Activated naive CD8-positive, alpha-beta T cell treated with anti-CD3 and anti-CD28 coated beads, Interleukin-2, amount 10 ng/mL, durations not matched to agents 7 days and 5 days (primary cell): ENCODE measurements around the gene LRRC2. TPM values are rescaled to one million over a fixed set of nuclear protein-coding genes. Genes with fewer than 3 reads are reported as not detected.
A peak's percentile ranks its signal among the peaks of the same experiment; 100 is the strongest.
"Not testable (repeated sequence)": the region's sequence is repeated elsewhere in the genome, so short reads cannot be mapped to it uniquely, and the experiment has no call there.

Experiments
- ATAC-seq: fragments of 150-1000 bp; cut with Tn5 transposase; one replicate; pipeline ENCODE4 v1.10.0; 2021; ENCODE audit warnings: low read depth, moderate library complexity
- POLR2A ChIA-PET: fragments of 350-600 bp; sonication (Branson Sonifier 250); formaldehyde crosslinking; loops from one replicate; lab custom pipeline; 2021; ENCODE audit warnings: antibody characterized with exemption; lab: Charles Lee
- DNase-seq: peaks from one replicate; pipeline ENCODE4 v3.0.0; 2021
- H3K27ac Mint-ChIP-seq: one replicate; pipeline ENCODE4 v1.8.0; 2022; ENCODE audit warnings: mild to moderate bottlenecking, mixed read lengths
- H3K27me3 Mint-ChIP-seq: one replicate; pipeline ENCODE4 v1.8.0; 2022; ENCODE audit warnings: mild to moderate bottlenecking, moderate library complexity, mixed read lengths
- H3K36me3 Mint-ChIP-seq: one replicate; pipeline ENCODE4 v1.8.0; 2021; ENCODE audit warnings: mild to moderate bottlenecking, mixed read lengths
- H3K4me1 Mint-ChIP-seq: one replicate; pipeline ENCODE4 v1.8.0; 2021; ENCODE audit warnings: mixed read lengths
- H3K4me3 Mint-ChIP-seq: one replicate; pipeline ENCODE4 v1.8.0; 2022; ENCODE audit warnings: mild to moderate bottlenecking, moderate library complexity, mixed read lengths
- H3K9me3 Mint-ChIP-seq: one replicate; pipeline ENCODE4 v1.8.0; 2021; ENCODE audit warnings: mixed read lengths
- total RNA-seq, 2 experiments: library from RNA; stranded (reverse); gene quantifications; one replicate each; pipeline ENCODE4 v1.2.3, GENCODE V29; 2021

LRRC2 gene
- total RNA-seq, 2 experiments from 2014 or later: 0.45 to 0.75 TPM

DNA sequence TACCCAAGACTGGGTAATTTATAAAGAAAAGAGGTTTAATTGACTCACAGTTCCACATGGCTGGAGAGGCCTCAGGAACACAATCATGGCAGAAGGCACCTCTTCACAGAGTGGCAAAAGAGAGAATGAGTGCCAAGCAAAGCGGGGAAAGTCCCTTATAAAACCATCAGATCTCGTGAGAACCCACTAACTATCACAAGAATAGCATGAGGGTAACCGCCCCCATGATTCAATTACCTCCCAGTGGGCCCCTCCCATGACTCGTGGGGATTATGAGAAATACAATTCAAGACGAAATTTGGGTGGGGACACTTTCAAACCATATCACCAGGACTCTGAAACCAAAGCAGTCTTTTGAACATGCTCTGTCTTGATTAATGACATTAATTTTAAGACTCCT lies 61.3 kb downstream of the LRRC2 start:
- H3K27me3 Mint-ChIP-seq: peaks cover 5% of the 10 kb centered on the region
- POLR2A ChIA-PET: no interaction called here
- ATAC-seq: no peak
- no peaks in the 10 kb centered on the region for H3K9me3 Mint-ChIP-seq
- peaks cover 1% of the 10 kb centered on the region for H3K4me1 Mint-ChIP-seq
- no peak overlapping the region for H3K4me3 Mint-ChIP-seq
- DNase-seq: no peak
- H3K27ac Mint-ChIP-seq: no peak overlapping the region
- no peaks in the 10 kb centered on the region for H3K36me3 Mint-ChIP-seq

DNA sequence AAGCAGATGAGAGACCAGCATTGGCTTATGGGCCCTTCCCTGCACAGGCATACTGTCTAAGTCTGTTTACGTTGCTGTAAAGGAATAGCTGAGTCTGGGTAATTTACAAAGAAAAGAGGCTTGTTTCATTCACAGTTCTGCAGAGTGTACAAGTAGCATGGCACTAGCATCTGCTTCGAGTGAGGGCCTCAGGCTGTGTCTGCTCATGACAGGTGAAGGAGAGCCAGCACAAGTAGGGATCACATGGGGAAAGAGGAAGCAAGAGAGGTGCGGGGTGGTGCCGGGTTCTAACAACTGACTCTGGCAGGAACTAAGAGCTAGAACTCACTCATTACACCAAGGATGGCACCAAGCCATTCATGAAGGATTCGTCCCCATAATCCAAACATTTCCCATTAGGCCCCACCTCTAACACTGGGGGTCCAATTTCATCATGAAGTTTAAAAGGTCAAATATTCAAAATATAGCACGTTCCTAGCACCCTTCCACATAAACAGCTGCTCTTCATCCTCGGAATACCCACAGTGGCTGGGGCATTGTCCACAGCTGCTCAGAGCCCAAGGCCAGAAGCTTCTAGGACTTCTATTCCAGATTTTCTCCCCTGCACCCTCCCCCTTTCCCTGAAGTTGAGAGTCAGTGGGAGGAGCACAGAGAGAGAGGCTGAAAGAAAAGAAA lies 62.8 kb downstream of the LRRC2 start:
- peaks cover 2% of the 10 kb centered on the region for H3K27me3 Mint-ChIP-seq
- H3K4me3 Mint-ChIP-seq: no peak overlapping the region
- DNase-seq: no peak
- no peaks in the 10 kb centered on the region for H3K36me3 Mint-ChIP-seq
- peaks cover 1% of the 10 kb centered on the region for H3K4me1 Mint-ChIP-seq
- ATAC-seq: no peak
- no peak overlapping the region for H3K27ac Mint-ChIP-seq
- H3K9me3 Mint-ChIP-seq: no peaks in the 10 kb centered on the region
- POLR2A ChIA-PET: interaction anchor here (0.6 kb wide), 1 partner anchor 1155 kb away, joined by 3 read pairs; no protein-coding TSS in a partner anchor

DNA sequence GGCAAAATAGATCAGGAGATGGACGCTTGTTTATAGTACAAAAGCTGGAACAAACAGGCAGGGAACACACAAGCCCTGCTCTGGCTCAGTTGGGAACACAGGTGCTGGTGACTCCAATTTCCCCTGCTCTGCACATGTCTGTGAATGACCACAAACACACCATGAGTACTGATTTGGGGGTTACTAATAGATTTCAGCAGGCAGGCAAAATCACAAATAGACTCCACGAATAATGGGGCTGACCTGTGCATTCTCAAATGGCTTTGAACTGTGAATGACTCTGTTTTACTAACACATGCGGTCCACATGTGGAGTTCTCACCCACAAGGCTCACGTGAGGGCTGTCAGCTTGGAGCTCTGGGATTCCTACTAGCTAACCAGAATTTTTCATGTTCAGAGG lies 64.4 kb downstream of the LRRC2 start:
- Mint-ChIP-seq H3K36me3 (no peaks in the 10 kb centered on the region), H3K9me3 (no peaks in the 10 kb centered on the region), H3K4me1 (peaks cover 1% of the 10 kb centered on the region), H3K27ac (no peak overlapping the region), H3K4me3 (no peak overlapping the region), H3K27me3 (peaks cover 6% of the 10 kb centered on the region)
- DNase-seq (no peak), ATAC-seq (no peak)
- POLR2A ChIA-PET: no interaction called here

DNA sequence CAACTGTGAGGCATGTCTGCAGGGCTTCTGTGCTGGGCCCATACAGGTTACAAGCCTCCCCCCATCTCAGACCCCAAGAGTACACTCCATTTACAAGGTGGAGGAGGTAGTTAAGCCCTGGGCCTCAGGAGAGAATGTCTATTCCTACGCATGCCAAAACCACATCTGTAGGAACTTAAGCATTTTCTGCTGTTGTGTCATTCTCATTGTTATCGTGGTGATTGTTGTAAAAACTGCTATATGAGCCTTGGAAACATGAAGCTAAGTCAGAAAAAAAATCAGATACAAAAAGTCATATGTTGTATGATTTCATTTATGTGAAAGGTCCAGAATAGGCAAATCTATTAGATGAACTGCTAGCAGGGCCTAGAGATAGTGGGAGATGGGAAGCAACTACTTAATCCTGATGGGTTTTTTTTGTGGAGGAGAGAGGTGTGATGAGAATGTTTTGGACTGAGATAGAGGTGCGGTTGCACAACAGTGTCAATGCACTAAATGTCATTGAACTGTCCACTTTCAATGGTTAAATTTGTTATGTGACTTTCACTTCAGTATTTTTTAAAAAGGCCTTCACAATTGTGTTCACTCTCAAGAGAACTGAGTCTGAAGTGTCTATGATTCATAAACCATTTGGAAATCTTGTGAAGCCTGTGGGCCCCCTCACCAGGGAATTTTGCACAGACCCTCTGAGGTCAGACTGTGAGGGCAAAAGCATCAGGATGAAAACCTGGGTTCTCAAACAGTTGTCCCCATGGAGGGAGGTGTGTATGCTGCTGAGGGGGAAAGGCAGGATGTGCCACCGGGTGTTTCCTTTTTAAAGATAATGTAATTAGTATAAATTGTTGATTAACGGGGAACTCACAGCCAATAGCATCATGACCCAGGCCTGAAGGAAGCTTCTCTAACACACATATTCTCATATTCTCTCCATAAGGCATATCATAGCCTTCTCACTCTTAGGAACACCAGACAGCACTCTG lies 65.2 kb downstream of the LRRC2 start:
- DNase-seq (no peak), ATAC-seq (no peak)
- H3K4me1 Mint-ChIP-seq: peaks cover 1% of the 10 kb centered on the region
- H3K9me3 Mint-ChIP-seq: no peaks in the 10 kb centered on the region
- H3K4me3 Mint-ChIP-seq: no peak overlapping the region
- no peaks in the 10 kb centered on the region for H3K36me3 Mint-ChIP-seq
- no peak overlapping the region for H3K27ac Mint-ChIP-seq
- POLR2A ChIA-PET: no interaction called here
- peaks cover 6% of the 10 kb centered on the region for H3K27me3 Mint-ChIP-seq

DNA sequence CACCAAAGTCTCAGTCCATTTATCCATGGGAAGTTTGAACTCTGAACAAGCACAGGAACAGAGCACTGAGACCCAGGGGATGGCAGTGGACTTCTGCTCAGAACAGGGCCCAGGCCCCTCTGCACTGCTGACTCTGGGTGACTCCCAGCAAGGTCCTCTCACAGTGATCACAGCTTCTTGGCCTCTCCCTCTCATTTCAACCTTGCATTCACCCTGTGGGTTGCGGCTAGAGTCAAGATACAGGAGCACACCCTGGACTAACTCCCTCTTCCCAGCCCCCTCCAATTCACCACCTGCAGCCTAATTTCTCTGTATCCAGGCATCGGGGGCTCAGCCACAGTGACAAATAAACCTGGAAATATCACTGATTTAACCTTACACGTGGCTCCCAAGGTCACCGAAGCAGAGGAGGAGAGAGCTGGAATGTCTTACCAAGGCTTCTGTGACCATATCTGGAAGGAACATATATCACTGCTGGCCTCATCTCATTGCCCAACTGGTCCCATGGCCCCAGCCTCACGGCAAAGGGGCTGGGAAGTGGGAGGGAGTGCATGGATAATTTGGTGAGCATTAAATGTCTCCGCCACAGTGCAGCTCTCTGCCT lies 67.1 kb downstream of the LRRC2 start:
- no peak for DNase-seq
- H3K4me3 Mint-ChIP-seq: no peak overlapping the region
- H3K9me3 Mint-ChIP-seq: no peaks in the 10 kb centered on the region
- H3K36me3 Mint-ChIP-seq: no peaks in the 10 kb centered on the region
- peaks cover 4% of the 10 kb centered on the region for H3K27me3 Mint-ChIP-seq
- POLR2A ChIA-PET: interaction anchor here (0.5 kb wide), 1 partner anchor 44 kb away, joined by 3 read pairs; no protein-coding TSS in a partner anchor
- no peak for ATAC-seq
- H3K27ac Mint-ChIP-seq: no peak overlapping the region
- H3K4me1 Mint-ChIP-seq: peaks cover 1% of the 10 kb centered on the region

DNA sequence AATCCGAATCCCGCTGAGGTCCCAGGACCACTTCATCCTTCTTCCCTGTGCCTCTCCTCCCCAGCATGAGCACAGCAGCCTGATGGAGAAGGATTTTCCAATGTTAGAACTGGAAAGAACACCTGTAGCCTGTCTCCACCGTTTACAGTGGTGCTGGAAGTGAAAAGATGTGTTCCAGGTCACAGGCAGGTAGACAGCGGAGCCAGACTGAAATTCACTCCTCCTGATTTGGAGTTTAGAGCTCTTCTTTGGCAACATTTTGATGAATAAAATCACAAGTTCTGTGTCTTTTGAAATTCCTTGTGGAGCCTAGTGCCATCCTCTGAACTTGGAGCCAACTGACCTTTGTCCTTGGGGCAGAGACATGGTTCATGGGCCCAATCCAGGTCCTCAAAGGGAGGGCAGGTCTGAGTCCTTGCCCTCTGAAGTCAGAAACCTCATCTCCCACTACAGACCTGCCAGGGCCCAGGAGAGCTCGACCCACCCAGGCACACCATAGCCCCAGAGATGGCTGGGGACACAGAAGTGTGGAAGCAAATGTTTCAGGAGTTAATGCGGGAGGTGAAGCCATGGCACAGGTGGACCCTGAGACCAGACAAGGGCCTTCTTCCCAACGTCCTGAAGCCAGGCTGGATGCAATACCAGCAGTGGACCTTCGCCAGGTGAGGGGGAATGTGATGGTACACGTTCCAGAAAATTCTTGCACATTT lies 68.4 kb downstream of the LRRC2 start, which contains the start of gene RTP3:
TSS of gene RTP3 (plus strand) at position 421 of the 710 bp plus-strand sequence. CDS start at position 508, 87 bp downstream.
- Mint-ChIP-seq H3K27me3 (peaks cover 4% of the 10 kb centered on the region), H3K9me3 (no peaks in the 10 kb centered on the region), H3K4me1 (peaks cover under 1% of the 10 kb centered on the region), H3K36me3 (no peaks in the 10 kb centered on the region), H3K4me3 (no peak within 1 kb of the TSS), H3K27ac (no peak within 1 kb of the TSS)
- no peak for ATAC-seq
- POLR2A ChIA-PET: no interaction called here
- no peak for DNase-seq

DNA sequence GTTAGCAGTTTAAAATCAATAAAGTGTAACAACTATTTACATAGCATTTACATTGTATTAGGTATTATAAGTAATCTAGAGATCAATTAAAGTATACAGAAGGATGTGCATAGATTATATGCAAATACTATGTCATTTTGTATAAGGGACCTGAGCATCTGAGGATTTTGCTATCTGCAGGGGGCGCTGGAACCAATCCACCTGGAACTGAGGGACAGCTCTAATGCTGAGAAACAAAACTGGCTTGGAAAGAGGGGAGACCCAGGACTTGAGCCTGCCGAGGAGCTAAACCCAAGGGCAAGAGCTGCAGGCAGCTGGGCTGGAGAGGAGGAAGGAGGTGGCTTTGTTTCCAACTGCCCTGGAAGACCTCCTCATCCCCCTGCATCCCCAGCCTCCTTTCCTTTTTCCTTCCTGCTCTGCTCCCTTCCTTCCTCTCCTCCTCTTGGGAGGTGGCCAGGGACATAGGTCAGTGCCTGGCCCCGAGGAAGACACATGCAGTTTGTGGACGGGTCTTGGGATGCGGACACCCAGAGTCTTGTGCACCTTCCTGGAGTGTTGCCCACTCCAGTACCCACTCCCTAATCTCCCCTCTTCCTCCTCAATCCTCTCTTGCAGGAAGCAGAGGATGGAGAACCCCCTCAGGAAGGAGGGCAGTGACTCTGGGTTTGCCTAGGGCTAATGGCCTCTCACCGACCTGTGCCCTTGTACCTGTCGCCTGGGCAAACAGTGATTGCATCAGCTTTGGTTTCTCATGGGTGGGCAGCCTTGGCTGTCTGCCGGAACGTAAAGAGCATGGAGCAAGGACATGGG lies 69.2 kb downstream of the LRRC2 start:
- DNase-seq (peak; percentile 51), ATAC-seq (peak; percentile 47)
- POLR2A ChIA-PET: no interaction called here
- Mint-ChIP-seq H3K9me3 (no peaks in the 10 kb centered on the region), H3K36me3 (no peaks in the 10 kb centered on the region), H3K27me3 (peaks cover 4% of the 10 kb centered on the region), H3K27ac (no peak overlapping the region), H3K4me1 (no peaks in the 10 kb centered on the region), H3K4me3 (no peak overlapping the region)

DNA sequence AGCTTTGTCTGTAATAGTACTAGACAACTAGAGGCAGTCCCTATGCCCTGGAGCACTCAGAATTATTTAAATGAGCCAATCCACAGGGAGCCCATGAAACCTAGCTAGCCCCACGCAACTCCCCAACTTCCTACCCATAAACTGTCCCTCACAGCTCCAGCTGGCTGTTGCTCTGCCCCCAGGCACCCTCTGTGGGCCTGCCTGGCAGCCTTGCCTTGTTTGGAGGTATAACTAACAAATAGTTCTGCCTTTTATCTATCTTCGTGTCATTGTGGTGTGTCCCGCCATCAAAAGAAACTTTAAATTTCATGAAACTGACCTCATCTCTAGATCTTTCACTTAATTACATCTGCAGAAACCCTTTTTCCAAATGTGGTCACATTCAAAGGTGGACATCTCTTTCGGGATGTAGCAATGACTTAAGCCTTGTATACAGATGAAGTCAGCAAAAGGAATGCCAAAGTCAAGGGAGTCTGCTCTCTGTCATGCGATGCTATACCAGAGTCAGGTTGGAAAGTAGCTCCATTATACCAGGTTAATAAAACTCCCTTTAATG lies 70.1 kb downstream of the LRRC2 start:
- Mint-ChIP-seq H3K4me1 (no peaks in the 10 kb centered on the region), H3K36me3 (no peaks in the 10 kb centered on the region), H3K27me3 (peaks cover 4% of the 10 kb centered on the region), H3K9me3 (no peaks in the 10 kb centered on the region), H3K4me3 (no peak overlapping the region), H3K27ac (no peak overlapping the region)
- POLR2A ChIA-PET: no interaction called here
- ATAC-seq: no peak
- DNase-seq: no peak

DNA sequence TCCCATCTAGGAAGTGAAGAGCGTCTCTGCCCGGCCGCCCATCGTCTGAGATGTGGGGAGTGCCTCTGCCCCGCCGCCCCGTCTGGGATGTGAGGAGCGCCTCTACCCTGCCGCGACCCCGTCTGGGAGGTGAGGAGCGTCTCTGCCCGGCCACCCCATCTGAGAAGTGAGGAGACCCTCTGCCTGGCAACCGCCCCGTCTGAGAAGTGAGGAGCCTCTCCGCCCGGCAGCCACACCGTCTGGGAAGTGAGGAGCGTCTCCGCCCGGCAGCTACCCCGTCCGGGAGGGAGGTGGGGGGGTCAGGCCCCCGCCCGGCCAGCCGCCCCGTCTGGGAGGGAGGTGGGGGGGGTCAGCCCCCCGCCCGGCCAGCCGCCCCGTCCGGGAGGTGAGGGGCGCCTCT lies 71.6 kb downstream of the LRRC2 start:
- H3K36me3 Mint-ChIP-seq, DNase-seq, H3K4me3 Mint-ChIP-seq, H3K27me3 Mint-ChIP-seq, H3K27ac Mint-ChIP-seq, POLR2A ChIA-PET, H3K9me3 Mint-ChIP-seq, ATAC-seq, H3K4me1 Mint-ChIP-seq: not testable (repeated sequence)

DNA sequence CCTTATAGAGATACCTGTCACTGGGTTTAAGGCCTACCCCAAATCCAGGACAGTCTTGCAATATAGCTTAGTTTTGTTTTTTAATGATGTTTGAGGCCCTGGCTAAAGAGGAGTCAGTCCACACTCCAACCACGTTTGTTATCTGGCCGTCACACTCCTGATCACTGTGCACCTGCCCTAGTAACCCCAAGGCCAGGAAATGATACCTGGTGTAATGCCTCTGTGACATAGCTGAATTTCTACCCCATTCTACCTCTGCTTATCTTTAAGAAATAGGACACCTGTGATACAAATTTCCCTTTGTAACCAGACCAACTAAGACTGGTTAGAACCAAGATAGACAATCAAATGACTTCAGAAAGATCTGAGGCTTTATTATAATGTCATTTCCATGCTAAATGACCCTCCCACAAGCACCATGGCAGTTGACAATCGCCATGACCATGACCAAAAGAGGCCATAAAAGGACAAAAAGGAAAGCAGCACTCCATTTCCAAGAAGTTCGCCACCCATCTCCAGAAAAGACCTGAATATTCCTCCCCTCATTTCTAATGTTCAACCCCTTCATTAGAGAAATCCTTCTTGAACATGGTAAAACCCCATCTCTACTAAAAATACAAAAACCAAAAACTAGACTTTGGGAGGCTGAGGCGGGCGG lies 73.1 kb downstream of the LRRC2 start:
- peak overlapping the region; percentile 37 for H3K27ac Mint-ChIP-seq
- no peaks in the 10 kb centered on the region for H3K9me3 Mint-ChIP-seq
- POLR2A ChIA-PET: no interaction called here
- peaks cover 11% of the 10 kb centered on the region for H3K4me1 Mint-ChIP-seq
- H3K4me3 Mint-ChIP-seq: no peak overlapping the region
- DNase-seq (no peak), ATAC-seq (no peak)
- H3K27me3 Mint-ChIP-seq: peaks cover 4% of the 10 kb centered on the region
- H3K36me3 Mint-ChIP-seq: no peaks in the 10 kb centered on the region

DNA sequence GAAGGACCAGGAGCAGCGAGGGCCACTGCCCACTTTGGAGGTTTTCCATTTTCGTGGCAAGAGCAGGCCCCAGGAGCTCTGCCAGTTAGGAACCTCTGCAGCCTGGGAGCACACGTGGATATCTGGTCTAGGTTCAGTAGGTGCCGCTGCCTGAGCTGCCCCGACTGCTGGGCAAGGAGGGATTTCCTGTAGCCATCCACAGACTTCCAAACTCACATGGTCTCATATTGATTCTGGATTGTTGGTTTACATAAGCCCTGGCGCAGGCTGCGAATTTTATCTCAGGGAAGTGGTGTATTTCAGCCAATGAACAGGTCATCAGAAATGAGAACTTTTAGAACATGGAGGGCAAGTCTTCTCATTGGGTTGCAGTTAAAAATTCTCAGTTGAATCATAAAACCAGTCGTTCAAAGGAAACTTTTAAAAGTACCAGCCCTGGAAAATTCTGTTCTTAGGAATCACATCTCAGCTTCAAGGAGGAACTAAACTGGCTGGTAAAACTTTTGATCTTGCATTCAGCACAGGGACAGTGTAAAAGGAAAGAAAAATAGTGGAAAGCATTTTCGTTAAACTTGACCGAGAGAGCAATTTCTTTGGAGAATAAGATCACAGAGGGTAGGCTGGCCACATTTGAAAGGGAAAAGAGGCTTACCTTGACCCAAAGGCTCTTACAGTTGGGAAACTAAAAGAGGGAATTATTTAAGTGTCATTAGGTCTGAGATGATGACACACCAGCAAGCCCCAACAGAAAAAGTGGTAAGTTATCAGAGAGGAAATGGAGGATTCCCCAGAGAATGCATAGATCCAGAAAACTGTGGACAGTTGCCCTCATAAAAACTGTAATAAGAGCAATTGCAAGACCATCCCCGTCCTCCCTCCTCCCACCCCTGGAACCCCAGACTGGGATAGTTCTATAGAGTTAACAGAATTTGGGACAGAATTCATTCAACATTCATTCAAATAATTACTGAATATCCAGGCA lies 74.7 kb downstream of the LRRC2 start:
- no peak for ATAC-seq

More for the DNA sequence above, 74.7 kb downstream of the LRRC2 start:
- DNase-seq: no peak
- POLR2A ChIA-PET: interaction anchor here (1.0 kb wide), 1 partner anchor 48 kb away, joined by 3 read pairs; no protein-coding TSS in a partner anchor
- H3K9me3 Mint-ChIP-seq: no peaks in the 10 kb centered on the region
- no peaks in the 10 kb centered on the region for H3K36me3 Mint-ChIP-seq
- no peak overlapping the region for H3K4me3 Mint-ChIP-seq
- H3K4me1 Mint-ChIP-seq: peaks cover 11% of the 10 kb centered on the region
- H3K27ac Mint-ChIP-seq: no peak overlapping the region
- H3K27me3 Mint-ChIP-seq: peaks cover 7% of the 10 kb centered on the region
